ENCODE data around the gene ALDH4A1. TPM values are rescaled to one million over a fixed set of nuclear protein-coding genes. Genes with fewer than 3 reads are reported as not detected.

Gene ALDH4A1
- polyA plus RNA-seq, 10 donors, result 10.1 to 15.0 (median 12.5) TPM

DNA sequence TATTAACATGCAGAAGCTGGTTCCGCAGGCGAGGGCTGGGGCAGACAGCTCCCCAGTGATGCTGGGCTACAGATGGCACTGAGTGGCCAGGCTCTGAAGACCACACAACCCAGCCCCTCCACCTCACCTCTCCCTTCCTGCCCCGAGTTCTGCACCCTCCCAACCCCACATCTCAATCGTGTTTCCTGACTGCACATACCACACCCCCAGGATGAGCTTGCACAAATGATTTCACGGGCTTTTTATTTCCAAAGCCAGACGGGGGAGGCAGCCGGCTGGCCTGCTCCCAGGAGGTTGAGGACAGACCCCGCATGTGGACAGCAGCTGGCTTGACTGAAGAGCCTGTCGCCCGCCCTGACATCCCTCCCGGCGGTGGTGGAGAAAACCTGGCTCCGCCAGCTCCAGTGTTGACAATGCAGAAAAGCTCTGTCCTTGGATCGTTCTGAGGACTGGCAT lies 21.4 kb upstream of the ALDH4A1 start:
- peak in 1 of 3 donors; percentile 72 for DNase-seq

GRCh38 chr1:18922848-18923755 lies 20.7 kb upstream of the ALDH4A1 start:
- DNase-seq, result peak in 1 of 3 donors; percentile 40

DNA sequence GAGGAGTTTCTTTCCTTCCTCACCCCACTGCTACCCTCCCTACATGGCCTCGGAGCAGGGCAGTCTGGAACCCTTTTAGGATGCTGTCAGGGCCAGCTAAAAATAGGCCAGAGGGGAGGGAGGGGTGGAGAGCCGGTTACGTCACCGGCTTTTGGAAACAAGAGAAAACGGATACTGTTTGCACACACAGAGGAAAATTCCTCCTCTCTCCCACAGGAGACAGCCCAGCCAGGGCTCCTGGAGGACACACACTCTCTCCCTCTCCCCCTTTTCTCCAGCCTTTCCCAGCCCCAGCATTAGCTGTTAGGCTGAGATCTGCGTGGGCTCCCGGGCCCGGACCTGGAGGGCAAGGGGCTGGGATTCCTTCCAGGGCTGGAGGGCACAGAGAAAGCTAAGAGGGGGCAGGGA lies 20.0 kb upstream of the ALDH4A1 start:
- DNase-seq, result peak; percentile 91 to 98 (median 95)

- peak in 1 of 3 donors; percentile 67 for DNase-seq
These were observed 19.3 kb upstream of the ALDH4A1 start for GRCh38 chr1:18921516-18922251.

GRCh38 chr1:18920931-18921330 lies 18.6 kb upstream of the ALDH4A1 start:
- DNase-seq, result no peak

- DNase-seq, result no peak
These were observed 17.6 kb upstream of the ALDH4A1 start for GRCh38 chr1:18919956-18920355.

GRCh38 chr1:18919197-18919905 lies 17.0 kb upstream of the ALDH4A1 start:
- DNase-seq, result no peak

- no peak for DNase-seq
These were observed 16.1 kb upstream of the ALDH4A1 start for GRCh38 chr1:18918417-18918816.

- no peak for DNase-seq
These were observed 14.9 kb upstream of the ALDH4A1 start for GRCh38 chr1:18917071-18917799.

DNA sequence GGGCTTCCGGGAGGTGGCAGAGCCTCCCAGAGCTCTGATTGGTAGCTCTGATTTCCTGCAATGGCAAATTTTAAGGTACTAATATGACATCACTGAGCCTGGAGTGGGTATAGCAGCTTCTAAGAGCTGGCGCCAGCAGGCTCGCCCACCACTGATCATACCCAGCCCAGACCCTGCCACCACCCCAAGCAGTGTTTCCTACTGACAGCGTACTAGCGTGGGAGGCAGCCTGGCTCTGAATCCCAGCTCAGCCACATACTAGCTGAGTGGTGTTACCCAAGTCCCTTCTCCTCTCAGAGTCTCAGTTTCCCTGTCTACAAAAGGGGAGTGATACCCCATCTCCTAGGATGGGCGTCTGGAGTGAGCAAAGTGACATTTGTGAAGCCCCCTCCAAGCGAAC lies 13.0 kb upstream of the ALDH4A1 start:
- no peak for DNase-seq

DNA sequence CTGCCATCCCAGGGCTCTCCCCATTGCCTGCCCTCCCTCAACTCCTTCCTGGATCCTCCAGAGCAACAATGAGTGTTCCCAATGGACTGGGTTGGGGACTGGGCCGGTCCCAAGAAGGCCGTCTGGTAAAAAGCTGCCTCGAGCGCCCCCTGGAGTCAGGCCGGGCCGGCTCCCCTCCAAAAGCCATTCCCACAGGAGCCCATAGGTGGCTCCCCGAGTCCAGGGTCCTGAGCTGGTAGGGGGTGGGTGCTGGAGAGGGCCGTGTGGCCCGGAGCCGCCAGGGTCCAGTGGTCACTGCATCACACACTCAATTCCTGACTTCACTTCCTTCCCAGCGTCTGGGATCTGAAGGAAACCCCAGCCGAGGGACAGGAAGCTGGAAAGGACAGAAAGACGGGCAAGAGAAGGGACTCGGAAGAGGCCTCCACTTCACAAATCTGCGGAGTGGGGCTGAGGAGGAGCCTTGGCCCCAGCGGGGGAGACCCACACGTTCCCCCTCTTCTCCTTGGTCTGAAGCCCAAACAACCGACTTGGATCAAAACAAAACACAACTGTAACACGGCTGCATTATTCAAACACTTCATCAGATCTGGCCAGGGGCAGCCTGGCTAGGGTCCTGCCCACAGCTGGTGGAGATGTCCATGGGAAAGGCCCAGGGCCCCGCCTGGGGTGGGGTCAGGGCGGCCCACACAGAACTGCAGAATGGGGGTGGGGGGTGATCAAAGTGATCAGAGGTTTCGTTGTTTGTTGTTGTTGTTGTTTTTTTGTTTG lies 10.9 kb upstream of the ALDH4A1 start:
- DNase-seq, result peak; percentile 52 to 73 (median 58)

- no peak for DNase-seq
These were observed 10.2 kb upstream of the ALDH4A1 start for GRCh38 chr1:18912550-18912949.

DNA sequence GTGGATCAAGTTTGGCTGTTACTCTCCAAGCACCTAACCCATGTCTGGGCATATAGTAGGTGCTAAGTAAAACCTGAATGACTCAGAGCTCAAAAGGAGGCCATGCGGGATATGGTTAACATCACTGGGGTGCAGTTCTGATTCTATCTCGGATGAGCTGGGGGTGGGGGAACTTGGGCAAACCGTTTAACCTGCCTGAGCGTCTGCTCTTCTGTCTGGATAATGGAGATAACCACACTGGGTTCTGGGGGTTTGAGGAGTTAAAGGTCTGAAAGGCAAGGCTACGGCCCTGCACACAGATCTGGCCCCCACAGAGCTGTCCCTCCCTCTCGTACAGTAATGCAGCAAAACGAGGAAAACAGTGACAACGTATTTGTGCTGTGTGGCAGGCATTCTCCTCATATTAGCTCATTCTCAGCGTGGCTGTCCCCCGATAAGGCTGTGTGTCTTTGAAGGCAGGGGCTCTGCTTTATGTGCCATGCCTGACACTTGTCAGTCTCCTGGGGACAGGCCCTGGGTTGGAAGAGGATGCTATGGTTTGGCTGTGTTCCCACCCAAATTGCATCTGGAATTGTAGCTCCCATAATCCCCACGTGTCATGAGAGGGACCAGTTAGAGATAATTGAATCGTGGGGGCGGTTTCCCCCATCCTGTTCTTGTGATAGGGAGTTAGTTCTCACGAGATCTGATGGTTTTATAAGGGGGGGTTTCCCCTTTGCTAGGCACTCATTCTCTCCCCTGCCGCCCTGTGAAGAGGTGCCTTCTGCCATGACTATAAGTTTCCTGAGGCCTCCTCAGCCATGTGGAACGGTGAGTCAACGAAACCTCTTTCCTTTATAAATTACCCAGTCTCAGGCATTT lies 6.8 kb upstream of the ALDH4A1 start:
- DNase-seq, result no peak

DNA sequence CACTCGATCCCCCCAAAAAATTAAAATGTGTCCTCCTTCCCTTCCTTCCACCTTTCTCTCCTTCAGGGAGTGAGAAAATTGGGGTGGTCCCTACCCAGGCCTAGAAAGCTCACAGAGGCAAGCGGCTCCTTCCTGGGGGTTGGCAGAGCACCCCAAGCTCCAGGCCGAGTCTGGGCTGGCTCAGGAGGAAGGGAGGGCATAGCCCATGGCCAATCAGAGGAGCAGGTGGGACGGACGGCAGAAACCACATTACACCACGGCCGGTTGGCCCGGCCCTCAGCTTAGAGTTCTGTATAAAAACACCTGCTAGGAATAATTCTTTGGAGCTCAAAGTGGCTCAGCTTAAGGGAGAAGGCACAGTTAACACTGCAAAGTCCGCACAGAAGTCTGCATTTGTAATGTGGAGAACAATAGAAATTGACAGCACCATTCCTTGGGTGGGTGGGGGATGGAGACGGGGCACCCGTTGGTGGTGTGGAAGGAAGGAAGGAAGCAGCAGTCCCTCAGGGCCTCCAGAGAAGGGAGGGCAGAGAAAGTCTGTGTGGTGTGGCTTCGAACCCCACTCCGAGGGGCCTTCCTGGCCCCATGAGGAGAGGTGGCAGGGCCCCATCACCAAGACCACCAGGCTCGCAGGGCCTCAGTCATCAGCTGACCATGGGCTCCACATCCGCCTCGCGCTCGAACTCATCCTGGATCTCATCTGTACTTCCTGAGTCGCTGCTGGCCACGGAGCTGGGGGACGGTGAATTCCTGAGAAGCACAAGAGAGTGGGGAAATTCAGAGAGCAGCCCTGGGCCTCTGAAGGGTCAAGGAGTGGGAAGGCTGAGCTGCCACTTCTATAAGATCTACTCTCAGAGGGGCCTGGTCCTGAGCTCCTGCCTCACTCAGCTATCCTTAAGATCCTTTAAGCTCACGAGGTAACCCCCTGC lies 5.8 kb upstream of the ALDH4A1 start:
- no peak for DNase-seq

- peak; percentile 62 to 86 (median 81) for DNase-seq
These were observed 4.9 kb upstream of the ALDH4A1 start for GRCh38 chr1:18907021-18907916.

- DNase-seq, result no peak
These were observed 969 bp upstream of the ALDH4A1 start for GRCh38 chr1:18903291-18903756.

DNA sequence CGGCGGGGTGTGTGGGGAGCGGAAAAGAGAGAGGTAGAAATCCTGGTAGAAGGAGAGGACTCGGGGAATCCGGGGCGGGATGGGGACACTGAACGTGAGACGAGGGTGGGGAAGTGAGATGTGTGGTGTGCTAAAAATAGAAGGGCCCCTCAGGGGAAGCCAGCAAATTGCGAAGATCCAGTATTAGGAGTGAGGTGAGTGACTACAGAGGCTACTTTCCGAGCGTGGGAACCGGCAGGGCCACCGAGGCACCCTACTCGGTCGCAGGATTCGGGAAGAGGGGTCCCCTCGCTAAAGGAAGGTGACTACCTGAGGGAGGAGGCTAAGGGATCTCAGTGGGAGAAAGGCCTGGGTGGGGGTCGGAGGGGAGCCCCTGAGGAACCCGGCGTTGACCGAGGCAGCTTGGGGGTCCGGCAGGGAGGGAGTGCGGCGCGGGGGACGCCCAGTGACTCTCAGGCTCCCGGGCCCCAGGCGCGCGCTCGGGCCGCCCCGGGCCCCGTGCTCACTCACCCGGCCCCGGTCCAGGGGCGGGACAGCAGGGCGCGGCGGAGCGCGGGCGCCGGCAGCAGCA lies 318 bp downstream of the ALDH4A1 start:
- DNase-seq, result peak in 2 of 3 donors; percentile 26 to 67

Measured in muscle of back (tissue), 11 donors.